ENCODE results near the gene SYNGR1.
"Not testable (repeated sequence)": the region's sequence is repeated elsewhere in the genome, so short reads cannot be mapped to it uniquely, and the experiment has no call there.

Gene SYNGR1

DNA sequence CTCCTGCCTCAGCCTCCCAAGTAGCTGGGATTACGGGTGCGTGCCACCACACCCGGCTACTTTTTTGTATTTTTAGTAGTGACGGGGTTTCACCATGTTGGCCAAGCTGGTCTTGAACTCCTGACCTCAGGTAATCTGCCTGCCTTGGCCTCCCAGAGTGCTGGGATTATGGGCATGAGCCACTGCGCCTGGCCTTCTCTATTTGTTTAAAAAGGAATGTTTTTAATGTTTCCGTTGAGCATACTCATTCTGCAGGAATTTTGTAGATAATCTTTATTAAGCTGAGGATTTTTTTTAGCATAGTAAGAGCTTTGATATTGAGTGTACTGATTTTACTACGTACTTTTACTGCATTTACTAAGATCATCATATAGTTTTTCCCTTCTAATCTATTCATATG lies 10.0 kb upstream of the SYNGR1 start:
- not testable (repeated sequence) for H3K9me3 ChIP-seq (ENCODE audit: control insufficient read depth, low read length); H3K4me3 ChIP-seq (ENCODE audit: extremely low read depth, insufficient read depth, low read length, poor library complexity, severe bottlenecking); H3K27ac ChIP-seq (ENCODE audit: low read depth, low read length, severe bottlenecking); H3K4me1 ChIP-seq (ENCODE audit: control insufficient read depth, insufficient read depth, low read length, poor library complexity, severe bottlenecking); H3K36me3 ChIP-seq (ENCODE audit: control insufficient read depth, insufficient read depth, low read length)
- 92 to 98% methylated on average over 4 to 5 of the region's 7 CpGs for WGBS, 2 experiments (ENCODE audit: insufficient coverage in 2 of 2)

GRCh38 chr22:39341179-39341578 lies 8.6 kb upstream of the SYNGR1 start:
- H3K27ac ChIP-seq (ENCODE audit: low read depth, low read length, severe bottlenecking): no peak overlapping the region
- 46 to 68% methylated on average over 2 of the region's 3 CpGs for WGBS, 2 experiments (ENCODE audit: insufficient coverage in 2 of 2)

GRCh38 chr22:39343259-39344045 lies 6.3 kb upstream of the SYNGR1 start:
- WGBS, 2 experiments (ENCODE audit: insufficient coverage in 2 of 2): 38 to 54% methylated on average over 6 to 9 of the region's 15 CpGs
- H3K4me3 ChIP-seq (ENCODE audit: extremely low read depth, insufficient read depth, low read length, poor library complexity, severe bottlenecking): no peak overlapping the region
- no peaks in the 10 kb centered on the region for H3K4me1 ChIP-seq (ENCODE audit: control insufficient read depth, insufficient read depth, low read length, poor library complexity, severe bottlenecking)
- no peaks in the 10 kb centered on the region for H3K36me3 ChIP-seq (ENCODE audit: control insufficient read depth, insufficient read depth, low read length)
- no peaks in the 10 kb centered on the region for H3K9me3 ChIP-seq (ENCODE audit: control insufficient read depth, low read length)
- no peak overlapping the region for H3K27ac ChIP-seq (ENCODE audit: low read depth, low read length, severe bottlenecking)

More at GRCh38 chr22:39341179-39341578, 8.6 kb upstream of the SYNGR1 start:
- H3K4me1 ChIP-seq (ENCODE audit: control insufficient read depth, insufficient read depth, low read length, poor library complexity, severe bottlenecking): no peaks in the 10 kb centered on the region
- H3K36me3 ChIP-seq (ENCODE audit: control insufficient read depth, insufficient read depth, low read length): no peaks in the 10 kb centered on the region
- H3K9me3 ChIP-seq (ENCODE audit: control insufficient read depth, low read length): no peaks in the 10 kb centered on the region
- H3K4me3 ChIP-seq (ENCODE audit: extremely low read depth, insufficient read depth, low read length, poor library complexity, severe bottlenecking): no peak overlapping the region

DNA sequence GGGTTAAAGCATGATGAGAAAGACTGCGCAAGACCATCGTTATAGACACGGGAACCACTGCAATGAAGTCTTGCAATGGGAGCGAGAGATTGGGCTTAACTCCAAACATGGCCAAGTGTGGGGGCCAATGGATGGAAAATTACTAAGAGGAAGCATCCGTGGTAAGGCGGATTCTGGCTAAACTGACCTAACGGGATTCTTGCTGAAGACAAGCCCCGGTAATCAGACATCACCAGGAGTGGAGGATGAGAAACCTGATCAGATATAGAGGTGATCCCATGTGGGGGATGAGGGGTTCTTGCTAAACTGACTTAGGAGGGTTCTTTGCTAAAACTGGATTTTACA lies 5.8 kb upstream of the SYNGR1 start:
- WGBS, 2 experiments (ENCODE audit: insufficient coverage in 2 of 2): 87 to 89% methylated on average over 8 of the region's 8 CpGs
- H3K4me1 ChIP-seq (ENCODE audit: control insufficient read depth, insufficient read depth, low read length, poor library complexity, severe bottlenecking): peaks cover 1% of the 10 kb centered on the region
- H3K9me3 ChIP-seq (ENCODE audit: control insufficient read depth, low read length): no peaks in the 10 kb centered on the region
- no peak overlapping the region for H3K4me3 ChIP-seq (ENCODE audit: extremely low read depth, insufficient read depth, low read length, poor library complexity, severe bottlenecking)
- no peaks in the 10 kb centered on the region for H3K36me3 ChIP-seq (ENCODE audit: control insufficient read depth, insufficient read depth, low read length)
- no peak overlapping the region for H3K27ac ChIP-seq (ENCODE audit: low read depth, low read length, severe bottlenecking)

DNA sequence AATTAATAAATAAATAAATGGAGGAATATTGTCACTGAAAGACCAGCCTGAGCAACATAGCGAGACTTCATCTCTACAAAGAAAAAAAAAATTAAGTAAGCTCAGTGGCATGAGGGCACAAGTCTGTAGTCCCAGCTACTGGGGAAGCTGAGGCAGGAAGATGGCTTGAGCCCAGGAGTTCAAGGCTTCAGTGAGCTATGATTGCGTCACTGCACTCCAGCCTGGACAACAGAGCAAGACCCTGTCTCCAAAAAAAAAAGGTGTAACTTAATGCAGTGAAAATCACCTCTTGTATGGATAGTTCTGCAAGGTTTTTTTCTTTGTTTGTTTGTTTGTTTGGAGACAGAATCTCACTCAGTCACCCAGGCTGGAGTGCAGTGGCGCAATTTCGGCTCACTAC lies 4.6 kb upstream of the SYNGR1 start:
- WGBS, 2 experiments (ENCODE audit: insufficient coverage in 2 of 2): 92 to 96% methylated on average over 3 to 4 of the region's 4 CpGs
- no peak overlapping the region for H3K4me3 ChIP-seq (ENCODE audit: extremely low read depth, insufficient read depth, low read length, poor library complexity, severe bottlenecking)

GRCh38 chr22:39348909-39349505 lies 784 bp upstream of the SYNGR1 start:
- WGBS, 2 experiments (ENCODE audit: insufficient coverage in 2 of 2): 48 to 55% methylated on average over 10 to 11 of the region's 11 CpGs
- no peaks in the 10 kb centered on the region for H3K36me3 ChIP-seq (ENCODE audit: control insufficient read depth, insufficient read depth, low read length)
- no peak overlapping the region for H3K27ac ChIP-seq (ENCODE audit: low read depth, low read length, severe bottlenecking)
- peaks cover 22% of the 10 kb centered on the region for H3K4me1 ChIP-seq (ENCODE audit: control insufficient read depth, insufficient read depth, low read length, poor library complexity, severe bottlenecking)
- H3K4me3 ChIP-seq (ENCODE audit: extremely low read depth, insufficient read depth, low read length, poor library complexity, severe bottlenecking): peak overlapping the region; percentile 46
- no peaks in the 10 kb centered on the region for H3K9me3 ChIP-seq (ENCODE audit: control insufficient read depth, low read length)

More for the DNA sequence above, 4.6 kb upstream of the SYNGR1 start:
- Histone ChIP-seq H3K4me1 (ENCODE audit: control insufficient read depth, insufficient read depth, low read length, poor library complexity, severe bottlenecking) (peaks cover 6% of the 10 kb centered on the region), H3K36me3 (ENCODE audit: control insufficient read depth, insufficient read depth, low read length) (no peaks in the 10 kb centered on the region), H3K9me3 (ENCODE audit: control insufficient read depth, low read length) (no peaks in the 10 kb centered on the region), H3K27ac (ENCODE audit: low read depth, low read length, severe bottlenecking) (no peak overlapping the region)

GRCh38 chr22:39349506-39349966 lies 255 bp upstream of the SYNGR1 start:
- no peak overlapping the region for H3K27ac ChIP-seq (ENCODE audit: low read depth, low read length, severe bottlenecking)

GRCh38 chr22:39350757-39351688 lies 1.2 kb downstream of the SYNGR1 start:
- Histone ChIP-seq H3K9me3 (ENCODE audit: control insufficient read depth, low read length) (no peaks in the 10 kb centered on the region), H3K4me1 (ENCODE audit: control insufficient read depth, insufficient read depth, low read length, poor library complexity, severe bottlenecking) (peaks cover 22% of the 10 kb centered on the region), H3K27ac (ENCODE audit: low read depth, low read length, severe bottlenecking) (peak overlapping the region; percentile 3), H3K4me3 (ENCODE audit: extremely low read depth, insufficient read depth, low read length, poor library complexity, severe bottlenecking) (peak overlapping the region; percentile 58), H3K36me3 (ENCODE audit: control insufficient read depth, insufficient read depth, low read length) (no peaks in the 10 kb centered on the region)
- WGBS, 2 experiments (ENCODE audit: insufficient coverage in 2 of 2): 79 to 90% methylated on average over 8 to 10 of the region's 14 CpGs

More at GRCh38 chr22:39349506-39349966, 255 bp upstream of the SYNGR1 start:
- H3K9me3 ChIP-seq (ENCODE audit: control insufficient read depth, low read length): no peaks in the 10 kb centered on the region
- peak overlapping the region; percentile 58 for H3K4me3 ChIP-seq (ENCODE audit: extremely low read depth, insufficient read depth, low read length, poor library complexity, severe bottlenecking)
- H3K36me3 ChIP-seq (ENCODE audit: control insufficient read depth, insufficient read depth, low read length): no peaks in the 10 kb centered on the region
- H3K4me1 ChIP-seq (ENCODE audit: control insufficient read depth, insufficient read depth, low read length, poor library complexity, severe bottlenecking): peaks cover 22% of the 10 kb centered on the region
- WGBS, 2 experiments (ENCODE audit: insufficient coverage in 2 of 2): 7 to 16% methylated on average over 16 to 29 of the region's 57 CpGs

GRCh38 chr22:39351689-39352214 lies 2.0 kb downstream of the SYNGR1 start:
- Histone ChIP-seq H3K36me3 (ENCODE audit: control insufficient read depth, insufficient read depth, low read length) (no peaks in the 10 kb centered on the region), H3K4me3 (ENCODE audit: extremely low read depth, insufficient read depth, low read length, poor library complexity, severe bottlenecking) (no peak overlapping the region), H3K9me3 (ENCODE audit: control insufficient read depth, low read length) (no peaks in the 10 kb centered on the region), H3K27ac (ENCODE audit: low read depth, low read length, severe bottlenecking) (peak overlapping the region; percentile 3), H3K4me1 (ENCODE audit: control insufficient read depth, insufficient read depth, low read length, poor library complexity, severe bottlenecking) (peaks cover 22% of the 10 kb centered on the region)
- 53 to 59% methylated on average over 8 of the region's 8 CpGs for WGBS, 2 experiments (ENCODE audit: insufficient coverage in 2 of 2)

GRCh38 chr22:39352306-39352891 lies 2.6 kb downstream of the SYNGR1 start:
- Histone ChIP-seq H3K9me3 (ENCODE audit: control insufficient read depth, low read length) (no peaks in the 10 kb centered on the region), H3K27ac (ENCODE audit: low read depth, low read length, severe bottlenecking) (no peak overlapping the region), H3K4me1 (ENCODE audit: control insufficient read depth, insufficient read depth, low read length, poor library complexity, severe bottlenecking) (peaks cover 22% of the 10 kb centered on the region), H3K36me3 (ENCODE audit: control insufficient read depth, insufficient read depth, low read length) (no peaks in the 10 kb centered on the region), H3K4me3 (ENCODE audit: extremely low read depth, insufficient read depth, low read length, poor library complexity, severe bottlenecking) (no peak overlapping the region)
- WGBS, 2 experiments (ENCODE audit: insufficient coverage in 2 of 2): 94 to 97% methylated on average over 7 of the region's 7 CpGs

Data from mesodermal cell (in vitro differentiated cells).